ENCODE data around the gene TUSC2.

GRCh38 chr3:50358355-50358910 lies 30.4 kb upstream of the TUSC2 start:
- no peak for TF ChIP-seq CTCF (IDR thresholded peaks at IDR 0.05)
- TF ChIP-seq ZFX (IDR thresholded peaks at IDR 0.05; ENCODE audit: borderline replicate concordance), result no peak
